ENCODE measurements around the gene PLD1. TPM values are rescaled to one million over a fixed set of nuclear protein-coding genes. Genes with fewer than 3 reads are reported as not detected.
"Not testable (repeated sequence)": the region's sequence is repeated elsewhere in the genome, so short reads cannot be mapped to it uniquely, and the experiment has no call there.

PLD1 gene
- 5.9 and 20.4 TPM in 2 replicates for total RNA-seq

GRCh38 chr3:171809861-171810628, at the start of gene PLD1:
Gene PLD1, minus strand, starts transcription at chr3:171810483. Its CDS starts 72,432 bp downstream, at chr3:171738051.
- DNase-seq (ENCODE audit: low read depth) = peak; percentile 74

GRCh38 chr3:171858770-171859169, 48.5 kb upstream of the PLD1 start:
- DNase-seq (ENCODE audit: low read depth) = not testable (repeated sequence)

- DNase-seq (ENCODE audit: low read depth) = no peak
Observed at GRCh38 chr3:171854649-171855305, 44.5 kb upstream of the PLD1 start.

GRCh38 chr3:171851660-171852058, 41.4 kb upstream of the PLD1 start:
- DNase-seq (ENCODE audit: low read depth) = no peak

GRCh38 chr3:171850960-171851659, 40.8 kb upstream of the PLD1 start:
- DNase-seq (ENCODE audit: low read depth) = no peak

- DNase-seq (ENCODE audit: low read depth) = no peak
Observed at GRCh38 chr3:171850320-171850959, 40.2 kb upstream of the PLD1 start.

GRCh38 chr3:171849617-171850319, 39.5 kb upstream of the PLD1 start:
- no peak for DNase-seq (ENCODE audit: low read depth)

- no peak for DNase-seq (ENCODE audit: low read depth)
Observed at GRCh38 chr3:171847595-171848259, 37.4 kb upstream of the PLD1 start.

GRCh38 chr3:171847133-171847532, 36.9 kb upstream of the PLD1 start:
- DNase-seq (ENCODE audit: low read depth) = no peak

GRCh38 chr3:171846597-171846996, 36.3 kb upstream of the PLD1 start:
- peak; percentile 58 for DNase-seq (ENCODE audit: low read depth)

- DNase-seq (ENCODE audit: low read depth) = peak; percentile 36
Observed at GRCh38 chr3:171845481-171846284, 35.4 kb upstream of the PLD1 start.

GRCh38 chr3:171844873-171845272, 34.6 kb upstream of the PLD1 start:
- DNase-seq (ENCODE audit: low read depth) = no peak

GRCh38 chr3:171842864-171843518, 32.7 kb upstream of the PLD1 start, which contains the start of gene TMEM212:
Gene TMEM212, plus strand, starts transcription at chr3:171843349. Its CDS starts 35 bp downstream, at chr3:171843384.
- peak; percentile 83 for DNase-seq (ENCODE audit: low read depth)

- no peak for DNase-seq (ENCODE audit: low read depth)
Observed at GRCh38 chr3:171841620-171842000, 31.3 kb upstream of the PLD1 start.

- no peak for DNase-seq (ENCODE audit: low read depth)
Observed at GRCh38 chr3:171840811-171841619, 30.7 kb upstream of the PLD1 start.

- DNase-seq (ENCODE audit: low read depth) = no peak
Observed at GRCh38 chr3:171840445-171840810, 30.1 kb upstream of the PLD1 start.

- DNase-seq (ENCODE audit: low read depth) = no peak
Observed at GRCh38 chr3:171839270-171839669, 29.0 kb upstream of the PLD1 start.

GRCh38 chr3:171838218-171838720, 28.0 kb upstream of the PLD1 start:
- peak; percentile 55 for DNase-seq (ENCODE audit: low read depth)

All from renal cortical epithelial cell (primary cell).